Measurements from ENCODE around the gene GLRX.

Gene GLRX

DNA sequence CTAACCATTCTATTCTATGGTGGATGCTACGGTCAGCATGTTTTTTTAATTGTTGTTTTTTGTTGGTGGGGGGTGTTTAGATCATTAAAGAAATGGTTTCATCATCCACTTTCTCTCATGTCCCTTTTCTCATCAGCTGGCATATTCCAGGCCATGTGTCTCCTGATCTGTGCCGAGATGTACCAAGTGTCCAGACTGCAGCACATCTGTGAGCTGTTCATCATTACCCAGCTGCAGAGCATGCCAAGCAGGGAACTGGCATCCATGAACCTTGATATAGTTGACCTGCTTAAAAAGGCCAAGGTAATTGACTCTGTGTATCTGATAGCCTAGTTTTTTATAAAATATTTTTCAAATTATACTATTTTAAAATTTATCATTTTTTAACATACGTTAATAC, 38.9 kb downstream of the GLRX start:
- no peaks in the 10 kb centered on the region for H3K36me3 ChIP-seq (ENCODE audit: low read length)
- no peak overlapping the region for H2AFZ ChIP-seq (ENCODE audit: low read depth, low read length, severe bottlenecking)
- no peak overlapping the region for H3K9ac ChIP-seq (ENCODE audit: low read length)
- H3K79me2 ChIP-seq (ENCODE audit: insufficient read depth, low read length) = no peaks in the 10 kb centered on the region
- H3K9me3 ChIP-seq (ENCODE audit: insufficient read depth, low read length) = no peaks in the 10 kb centered on the region
- TF ChIP-seq EZH2phosphoT487 (conservative IDR thresholded peaks at IDR 0.05; ENCODE audit: low read length) = no peak
- TF ChIP-seq, protein P1, sequence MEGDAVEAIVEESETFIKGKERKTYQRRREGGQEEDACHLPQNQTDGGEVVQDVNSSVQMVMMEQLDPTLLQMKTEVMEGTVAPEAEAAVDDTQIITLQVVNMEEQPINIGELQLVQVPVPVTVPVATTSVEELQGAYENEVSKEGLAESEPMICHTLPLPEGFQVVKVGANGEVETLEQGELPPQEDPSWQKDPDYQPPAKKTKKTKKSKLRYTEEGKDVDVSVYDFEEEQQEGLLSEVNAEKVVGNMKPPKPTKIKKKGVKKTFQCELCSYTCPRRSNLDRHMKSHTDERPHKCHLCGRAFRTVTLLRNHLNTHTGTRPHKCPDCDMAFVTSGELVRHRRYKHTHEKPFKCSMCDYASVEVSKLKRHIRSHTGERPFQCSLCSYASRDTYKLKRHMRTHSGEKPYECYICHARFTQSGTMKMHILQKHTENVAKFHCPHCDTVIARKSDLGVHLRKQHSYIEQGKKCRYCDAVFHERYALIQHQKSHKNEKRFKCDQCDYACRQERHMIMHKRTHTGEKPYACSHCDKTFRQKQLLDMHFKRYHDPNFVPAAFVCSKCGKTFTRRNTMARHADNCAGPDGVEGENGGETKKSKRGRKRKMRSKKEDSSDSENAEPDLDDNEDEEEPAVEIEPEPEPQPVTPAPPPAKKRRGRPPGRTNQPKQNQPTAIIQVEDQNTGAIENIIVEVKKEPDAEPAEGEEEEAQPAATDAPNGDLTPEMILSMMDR (IDR thresholded peaks at IDR 0.05; ENCODE audit: insufficient read depth, low read length, poor library complexity, severe bottlenecking) = no peak
- H3F3A ChIP-seq (ENCODE audit: insufficient read depth) = no peaks in the 10 kb centered on the region
- H3K27me3 ChIP-seq (ENCODE audit: low read length) = no peaks in the 10 kb centered on the region
- no peaks in the 10 kb centered on the region for H4K20me1 ChIP-seq (ENCODE audit: low read depth, low read length)
- H3K4me2 ChIP-seq (ENCODE audit: low read depth, low read length, poor library complexity, severe bottlenecking) = no peak overlapping the region
- no peak overlapping the region for H3K27ac ChIP-seq (ENCODE audit: low read depth, low read length)
- no peaks in the 10 kb centered on the region for H3K9me2 ChIP-seq (replicated peaks; ENCODE audit: insufficient read depth, low read length)
- H3K4me3 ChIP-seq (ENCODE audit: insufficient read depth, low read length, poor library complexity, severe bottlenecking) = no peak overlapping the region

DNA sequence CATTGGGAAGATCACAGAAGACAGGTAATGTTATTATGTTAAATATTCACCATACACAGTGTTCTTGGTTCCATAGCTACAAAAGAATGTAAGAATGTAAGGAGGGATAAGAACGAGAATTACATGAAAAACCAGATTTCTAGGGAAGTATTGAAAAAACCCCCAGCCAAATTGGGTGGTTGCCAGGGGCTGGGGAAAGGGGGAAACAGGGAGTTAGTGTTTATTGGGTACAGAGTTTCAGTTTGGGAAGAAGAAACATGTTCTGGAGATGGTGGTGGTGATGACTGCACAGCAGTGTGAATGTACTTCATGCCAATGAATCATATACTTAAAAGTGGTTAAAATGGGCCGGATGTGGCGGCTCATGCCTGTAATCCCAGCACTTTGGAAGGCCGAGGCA, 40.3 kb downstream of the GLRX start:
- no peak overlapping the region for H3K9ac ChIP-seq (ENCODE audit: low read length)
- no peaks in the 10 kb centered on the region for H3K27me3 ChIP-seq (ENCODE audit: low read length)
- no peak overlapping the region for H3K4me2 ChIP-seq (ENCODE audit: low read depth, low read length, poor library complexity, severe bottlenecking)
- H3K79me2 ChIP-seq (ENCODE audit: insufficient read depth, low read length) = no peaks in the 10 kb centered on the region
- no peaks in the 10 kb centered on the region for H3K9me3 ChIP-seq (ENCODE audit: insufficient read depth, low read length)
- H3K4me3 ChIP-seq (ENCODE audit: insufficient read depth, low read length, poor library complexity, severe bottlenecking) = no peak overlapping the region
- TF ChIP-seq EZH2phosphoT487 (conservative IDR thresholded peaks at IDR 0.05; ENCODE audit: low read length) = no peak
- TF ChIP-seq, protein P1 (IDR thresholded peaks at IDR 0.05; ENCODE audit: insufficient read depth, low read length, poor library complexity, severe bottlenecking) = no peak
- no peaks in the 10 kb centered on the region for H4K20me1 ChIP-seq (ENCODE audit: low read depth, low read length)
- H3K27ac ChIP-seq (ENCODE audit: low read depth, low read length) = no peak overlapping the region
- no peaks in the 10 kb centered on the region for H3K36me3 ChIP-seq (ENCODE audit: low read length)
- no peaks in the 10 kb centered on the region for H3K9me2 ChIP-seq (replicated peaks; ENCODE audit: insufficient read depth, low read length)
- H2AFZ ChIP-seq (ENCODE audit: low read depth, low read length, severe bottlenecking) = no peak overlapping the region
- H3F3A ChIP-seq (ENCODE audit: insufficient read depth) = no peaks in the 10 kb centered on the region

DNA sequence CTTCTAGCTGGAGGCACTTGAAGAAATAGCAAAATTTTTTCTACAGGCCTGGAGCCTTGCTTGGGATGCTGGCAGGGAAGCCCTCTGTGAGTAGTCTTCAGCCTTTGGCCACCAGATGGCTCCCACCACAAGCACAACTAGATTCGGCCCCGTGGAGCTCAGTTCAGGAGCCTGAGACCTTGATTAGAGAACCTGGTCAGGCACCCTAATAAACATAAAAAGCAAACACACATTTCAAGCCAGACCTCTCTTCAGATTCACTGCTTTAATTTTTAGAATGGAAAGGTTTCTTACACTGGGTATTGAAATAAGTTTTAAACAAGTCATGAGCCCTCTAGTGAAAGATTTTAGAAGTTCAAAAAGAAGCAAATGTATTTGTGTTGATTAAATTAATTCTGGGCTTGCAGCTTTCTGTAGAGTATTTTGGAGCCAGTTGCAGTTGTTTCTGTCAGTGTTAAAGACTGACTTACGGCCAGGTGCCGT, 41.4 kb downstream of the GLRX start:
- Histone ChIP-seq H3K9ac (ENCODE audit: low read length) (no peak overlapping the region), H3K4me3 (ENCODE audit: insufficient read depth, low read length, poor library complexity, severe bottlenecking) (no peak overlapping the region), H3K9me2 (replicated peaks; ENCODE audit: insufficient read depth, low read length) (no peaks in the 10 kb centered on the region), H4K20me1 (ENCODE audit: low read depth, low read length) (no peaks in the 10 kb centered on the region), H3K27ac (ENCODE audit: low read depth, low read length) (no peak overlapping the region), H3K4me2 (ENCODE audit: low read depth, low read length, poor library complexity, severe bottlenecking) (peak overlapping the region; percentile 37), H3K36me3 (ENCODE audit: low read length) (no peaks in the 10 kb centered on the region), H3K79me2 (ENCODE audit: insufficient read depth, low read length) (no peaks in the 10 kb centered on the region), H2AFZ (ENCODE audit: low read depth, low read length, severe bottlenecking) (peak overlapping the region; percentile 70), H3K27me3 (ENCODE audit: low read length) (no peaks in the 10 kb centered on the region), H3F3A (ENCODE audit: insufficient read depth) (no peaks in the 10 kb centered on the region), H3K9me3 (ENCODE audit: insufficient read depth, low read length) (no peaks in the 10 kb centered on the region)
- no peak for TF ChIP-seq EZH2phosphoT487 (conservative IDR thresholded peaks at IDR 0.05; ENCODE audit: low read length)
- TF ChIP-seq, protein P1 (IDR thresholded peaks at IDR 0.05; ENCODE audit: insufficient read depth, low read length, poor library complexity, severe bottlenecking) = peak; percentile 88
